ENCODE results near the gene ARHGAP28.
"Not testable (repeated sequence)": the region's sequence is repeated elsewhere in the genome, so short reads cannot be mapped to it uniquely, and the experiment has no call there.

Gene ARHGAP28

DNA sequence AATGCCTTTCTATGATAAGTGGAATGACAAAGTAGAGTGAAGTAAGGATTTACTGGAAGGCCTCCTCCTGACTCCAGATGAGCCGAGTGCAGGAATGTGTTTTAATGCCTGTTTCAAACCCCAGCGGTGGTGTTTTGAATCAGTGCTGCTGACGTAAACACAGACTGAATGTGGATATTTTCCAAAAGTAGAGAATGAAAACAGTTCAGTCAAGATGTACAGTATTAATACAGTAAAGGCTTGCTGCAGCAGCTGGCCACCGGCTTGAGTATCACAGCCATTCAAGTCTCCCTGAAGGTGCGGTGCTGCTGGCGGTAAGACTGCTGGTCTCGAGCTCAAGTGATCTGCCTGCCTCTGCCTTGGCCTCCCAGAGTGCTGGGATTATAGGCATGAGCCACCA, 46.7 kb downstream of the ARHGAP28 start:
- no peak for DNase-seq

DNA sequence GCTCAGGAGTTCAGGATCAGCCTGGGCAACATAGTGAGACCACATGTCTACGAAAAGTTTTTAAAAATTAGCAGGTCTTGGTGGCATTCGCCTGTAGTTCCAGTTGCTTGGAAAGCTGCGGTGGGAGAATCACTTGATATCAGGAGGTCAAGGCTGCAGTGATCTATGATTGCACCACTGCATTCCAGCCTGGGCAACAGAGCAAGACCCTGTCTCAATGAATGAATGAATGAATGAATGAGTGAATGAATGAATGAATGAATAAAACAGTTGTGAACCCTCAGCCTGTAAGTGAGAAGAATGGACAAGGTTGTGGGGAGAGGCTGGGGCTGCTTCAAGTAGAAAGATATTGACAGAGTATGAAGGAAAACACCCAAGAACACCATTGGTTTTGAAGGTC, 48.0 kb downstream of the ARHGAP28 start:
- DNase-seq = no peak

DNA sequence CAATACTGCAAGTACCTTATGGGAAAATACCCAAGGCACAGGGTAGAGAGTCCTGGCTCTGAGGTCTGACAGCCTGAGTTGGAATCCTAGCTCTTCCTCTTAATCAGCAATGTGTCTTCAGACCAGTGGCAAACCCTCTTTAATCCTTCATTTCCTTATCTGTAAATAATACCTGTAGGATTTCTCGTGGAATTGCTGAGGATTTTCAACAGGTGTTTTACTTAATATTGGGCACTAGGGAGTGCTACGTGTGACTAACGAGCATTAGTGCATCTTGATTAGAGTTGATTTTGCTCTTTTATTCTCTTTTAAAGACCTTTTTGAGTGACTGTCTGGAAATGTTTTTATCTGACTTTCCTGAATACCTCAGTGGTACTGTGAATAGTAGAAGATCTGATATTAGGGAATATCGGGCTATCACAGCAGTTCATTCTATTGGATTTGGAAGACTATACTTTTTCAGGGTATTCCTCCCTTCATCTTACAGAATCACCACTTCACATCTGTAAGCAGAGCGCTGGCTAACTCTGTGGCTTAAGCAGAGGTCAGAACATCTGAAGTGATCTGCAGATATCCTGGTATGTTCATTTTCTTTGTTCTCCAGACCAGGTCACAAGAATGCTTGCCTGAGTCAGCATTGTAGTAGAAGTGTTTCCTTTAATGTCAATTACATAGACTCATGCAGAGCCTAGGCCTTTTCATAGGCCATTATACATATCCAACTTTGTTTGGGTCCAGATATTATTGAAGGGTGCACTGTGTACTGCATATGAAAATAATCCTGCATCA, 49.1 kb downstream of the ARHGAP28 start:
- DNase-seq = no peak

DNA sequence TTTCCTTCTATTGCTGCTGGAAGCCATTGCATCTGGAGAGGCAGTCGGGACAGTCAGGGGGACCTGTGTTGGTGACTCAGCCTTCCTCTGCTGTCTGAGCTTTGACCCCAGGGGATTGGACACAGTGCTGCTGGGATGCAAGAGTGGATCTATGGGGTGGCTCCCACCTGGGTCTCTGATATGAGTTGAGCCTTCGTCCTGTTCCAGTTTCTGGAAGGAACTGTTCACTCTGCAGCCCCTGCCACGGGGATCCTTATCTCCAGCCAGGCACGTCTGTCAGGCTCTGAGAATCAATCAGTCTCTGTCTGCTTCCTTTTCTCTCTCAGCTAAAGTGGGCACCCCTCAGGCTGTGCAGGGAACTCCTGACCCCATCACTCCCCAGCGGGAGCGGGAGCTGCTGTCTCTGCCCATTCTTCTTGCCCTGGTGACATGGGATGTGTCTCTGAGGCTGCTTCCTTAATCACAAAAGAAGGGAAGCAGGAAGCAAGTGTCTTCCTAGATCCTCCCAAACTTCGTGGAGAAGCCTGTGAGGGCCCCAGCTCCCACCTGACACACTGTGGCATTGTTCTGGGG, 51.7 kb downstream of the ARHGAP28 start:
- no peak for DNase-seq

DNA sequence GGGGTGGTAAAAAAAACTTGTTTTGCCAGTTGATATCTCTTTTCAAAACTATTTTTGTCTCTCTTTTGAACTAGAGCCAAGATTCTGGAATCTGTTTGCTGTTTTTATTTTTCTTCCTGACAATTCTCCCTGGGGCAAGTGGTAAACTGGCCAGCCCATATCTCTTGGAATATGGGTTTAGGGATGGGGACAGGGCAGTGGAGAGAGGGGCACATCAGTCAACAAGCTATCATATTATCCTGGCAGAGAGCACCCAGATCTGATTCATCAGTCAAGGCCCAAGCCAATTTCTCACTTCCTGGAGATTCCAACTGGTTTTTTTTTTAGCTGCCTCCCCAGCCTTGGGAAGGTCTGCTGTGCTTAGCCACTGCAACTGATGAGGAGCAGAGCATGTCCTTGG, 52.3 kb downstream of the ARHGAP28 start:
- no peak for DNase-seq

DNA sequence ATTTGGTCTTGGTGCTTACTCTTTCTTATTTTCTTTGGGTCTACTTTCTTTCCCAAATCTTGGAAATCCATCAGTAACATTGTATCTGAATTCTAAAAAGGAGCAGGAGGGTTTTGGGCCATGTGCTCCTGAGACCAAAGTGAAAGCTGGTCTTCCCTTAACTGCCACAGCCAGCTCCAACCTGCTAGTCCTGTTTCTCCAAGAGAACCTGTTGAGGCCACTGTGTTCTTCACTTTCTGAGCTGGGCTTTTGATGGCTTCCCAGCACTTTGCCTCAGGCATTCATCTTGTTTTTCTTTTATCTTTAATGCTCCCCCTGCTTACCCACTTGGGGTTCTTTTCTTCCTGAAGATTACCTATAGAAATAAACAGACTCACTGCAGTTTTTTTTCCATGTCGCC, 53.3 kb downstream of the ARHGAP28 start:
- DNase-seq = no peak

DNA sequence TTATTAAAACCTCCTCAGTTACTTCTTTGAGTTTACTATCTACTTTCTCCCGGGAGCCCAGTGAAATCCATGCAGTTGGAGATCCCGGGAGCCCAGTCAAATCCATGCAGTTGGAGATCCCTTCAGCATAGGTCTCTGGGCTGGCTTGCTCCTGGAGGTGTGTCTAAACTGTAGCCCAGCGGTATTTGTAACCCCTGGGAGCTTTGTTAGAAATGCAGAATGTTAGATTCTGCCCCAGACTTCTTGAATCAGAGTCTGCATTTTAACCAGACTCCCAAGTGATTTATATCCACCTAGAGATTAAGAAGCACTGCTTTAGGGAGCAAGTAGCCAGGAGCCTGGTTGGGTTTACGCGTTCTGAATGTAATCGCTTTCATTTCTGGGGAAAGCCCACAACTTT, 54.5 kb downstream of the ARHGAP28 start:
- DNase-seq = no peak

DNA sequence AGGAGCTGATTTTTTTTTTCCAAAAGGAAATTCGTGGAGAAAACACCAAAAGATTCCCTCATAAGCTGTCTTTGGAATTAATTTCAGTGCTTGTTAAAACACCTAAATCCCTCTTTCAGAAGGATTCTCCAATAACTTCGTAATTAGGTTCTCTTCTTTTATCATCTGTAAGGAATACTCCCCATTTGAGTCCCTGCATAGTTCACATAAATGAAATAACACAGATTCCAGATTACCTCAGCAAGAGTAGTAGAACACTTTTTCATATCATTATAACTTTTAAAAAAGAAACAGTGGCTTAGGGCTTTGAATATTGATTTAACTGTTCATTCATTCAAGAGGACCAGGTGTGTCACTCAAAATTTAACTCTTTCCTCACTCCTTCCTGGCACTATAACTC, 55.5 kb downstream of the ARHGAP28 start:
- DNase-seq = no peak

DNA sequence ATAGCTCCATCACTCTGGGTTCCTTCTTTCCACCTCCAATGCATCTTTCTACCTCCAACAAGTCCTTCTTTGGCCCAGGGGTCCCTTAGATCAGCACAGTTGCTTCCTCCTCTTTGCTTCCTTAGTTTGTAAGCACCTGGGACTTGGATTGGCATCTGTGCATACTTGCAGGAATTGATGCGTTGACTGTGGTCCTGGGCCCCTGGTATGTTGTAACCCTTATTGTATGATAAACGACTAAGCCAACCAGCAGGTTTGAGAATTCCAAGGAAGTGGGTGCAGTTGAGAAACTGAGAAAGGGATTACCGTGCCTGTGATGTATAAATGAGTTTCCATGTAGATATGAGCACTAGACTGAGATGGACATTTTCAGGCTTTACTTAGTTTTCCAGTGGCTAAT, 55.9 kb downstream of the ARHGAP28 start:
- DNase-seq = no peak

DNA sequence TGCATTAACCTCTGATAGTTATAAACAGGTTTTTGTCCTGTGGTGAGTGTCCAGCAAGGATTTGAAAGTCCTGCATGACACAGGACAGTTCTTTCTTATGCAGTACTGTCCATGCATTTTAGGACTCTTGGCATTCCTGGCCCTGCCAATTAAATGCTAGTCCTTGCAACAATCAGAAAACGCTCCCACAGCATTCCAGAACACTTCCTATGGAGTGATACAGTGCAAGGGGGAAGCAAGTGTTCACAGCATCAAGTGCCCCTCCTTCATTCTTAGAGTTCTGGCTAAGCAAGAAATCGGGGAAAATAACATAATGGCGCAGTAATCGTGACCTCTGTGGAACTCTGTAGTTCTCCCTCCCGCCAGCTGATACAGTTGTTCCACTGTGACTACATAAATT, 62.9 kb downstream of the ARHGAP28 start:
- DNase-seq = no peak

DNA sequence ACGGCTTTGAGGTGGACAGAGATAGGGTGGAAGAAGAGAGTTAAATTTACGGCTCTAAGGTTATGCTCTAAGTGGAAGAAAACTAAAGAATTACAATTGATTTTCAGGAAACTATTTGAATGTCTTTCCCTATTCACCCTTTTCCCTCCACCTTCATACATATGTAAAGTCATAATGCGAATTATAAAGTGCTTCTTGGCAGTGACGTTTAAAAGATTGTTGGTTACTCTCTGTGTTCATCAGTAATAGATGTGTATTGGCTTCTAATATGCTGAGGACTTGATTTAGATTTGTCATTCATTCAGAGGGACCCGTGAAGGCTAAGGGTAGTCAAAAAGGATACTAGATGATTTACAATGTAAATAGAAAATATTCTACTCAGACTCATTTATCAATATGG, 63.9 kb downstream of the ARHGAP28 start:
- DNase-seq = no peak

DNA sequence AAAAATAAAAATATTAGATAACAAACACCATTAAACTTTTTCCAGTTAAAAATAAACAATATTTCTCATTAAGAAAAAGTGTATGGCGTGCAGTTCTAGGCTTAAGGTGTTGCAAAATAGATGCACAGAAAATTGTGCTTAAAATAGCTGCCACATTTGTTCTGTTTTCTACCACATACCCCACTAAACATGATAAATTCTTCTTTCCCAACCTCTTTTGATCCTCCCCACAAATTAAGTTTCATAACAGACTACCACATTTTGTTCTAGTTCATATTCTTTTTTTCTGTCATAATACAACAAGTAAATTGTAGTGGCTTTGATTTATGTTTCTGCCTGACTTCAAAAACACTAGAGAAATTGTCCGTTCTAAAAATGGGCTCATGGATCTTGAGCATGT, 64.5 kb downstream of the ARHGAP28 start:
- DNase-seq = no peak

DNA sequence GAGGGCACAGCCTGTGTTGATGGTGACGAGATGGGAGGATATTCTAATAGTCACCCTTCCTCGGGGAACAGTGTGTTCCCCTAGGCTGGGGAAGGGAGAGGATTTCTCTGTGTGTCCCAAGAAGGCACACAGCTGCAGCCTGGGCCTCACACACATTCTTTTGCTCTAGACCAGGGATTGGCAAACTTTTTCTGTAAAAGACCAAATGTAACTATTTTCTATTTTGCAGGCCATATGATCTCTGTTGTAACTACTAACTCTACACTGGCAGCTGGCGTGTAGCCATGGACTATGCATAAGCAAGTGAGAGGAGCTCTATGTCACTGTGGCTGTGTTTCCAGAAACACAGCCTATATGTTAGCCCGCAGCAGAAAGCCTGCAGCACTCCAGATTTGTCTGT, 65.8 kb downstream of the ARHGAP28 start:
- DNase-seq = no peak

DNA sequence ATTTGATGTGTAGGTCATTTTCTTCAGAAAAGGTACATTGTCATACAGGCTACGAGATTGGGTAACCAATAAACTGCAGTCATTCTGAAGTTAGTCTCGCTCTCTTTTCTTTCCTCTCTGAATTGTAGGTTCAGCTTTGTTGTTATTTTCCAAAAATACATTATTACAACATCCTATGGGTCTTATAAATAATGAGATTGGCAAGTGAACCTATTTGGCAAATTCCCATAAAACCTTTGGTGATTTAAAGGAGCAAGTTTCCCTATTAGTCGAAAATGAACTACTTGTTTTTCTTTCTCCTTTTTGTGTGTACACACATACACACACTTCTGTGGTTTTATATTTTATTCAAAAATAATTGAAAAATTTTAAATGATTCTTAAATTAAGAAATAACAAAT, 67.0 kb downstream of the ARHGAP28 start:
- DNase-seq = no peak

DNA sequence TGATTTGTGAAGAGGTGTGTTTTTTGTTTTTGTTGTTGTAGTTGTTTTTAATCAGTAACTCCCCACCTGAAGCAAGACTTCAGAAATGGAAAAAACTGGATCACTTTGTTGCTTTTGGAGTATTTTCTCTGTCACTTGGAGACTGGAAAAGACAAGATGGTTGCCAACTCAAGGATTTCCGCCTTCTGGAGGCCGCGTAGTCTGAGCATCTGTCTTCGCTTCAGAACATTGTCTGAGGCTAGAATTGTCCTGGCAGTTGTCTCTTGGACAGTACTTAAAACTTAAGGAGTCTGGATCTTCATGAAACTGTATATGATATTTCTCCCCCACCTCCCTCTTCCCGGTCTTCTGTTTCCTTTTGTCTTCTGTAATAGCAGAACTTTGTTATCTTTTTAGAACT, 67.7 kb downstream of the ARHGAP28 start:
- no peak for DNase-seq

DNA sequence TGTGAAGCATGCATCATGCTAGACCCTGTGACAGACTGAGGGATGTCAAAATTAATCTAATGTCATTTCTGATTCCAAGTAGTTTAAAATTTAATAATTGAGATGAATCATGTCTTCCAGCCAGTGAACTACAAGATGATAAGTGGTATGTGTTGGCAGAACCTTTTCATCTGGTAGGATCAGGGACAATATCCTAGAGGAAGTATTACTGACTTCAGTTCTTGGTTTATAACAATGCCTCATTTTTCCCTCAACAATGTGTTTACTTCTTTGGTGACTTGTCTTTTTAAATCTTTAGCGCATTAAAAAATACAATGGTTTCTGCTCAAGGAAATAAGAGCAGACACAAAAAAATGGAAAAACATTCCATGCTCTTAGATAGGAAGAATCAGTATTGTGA, 69.4 kb downstream of the ARHGAP28 start:
- DNase-seq = no peak

DNA sequence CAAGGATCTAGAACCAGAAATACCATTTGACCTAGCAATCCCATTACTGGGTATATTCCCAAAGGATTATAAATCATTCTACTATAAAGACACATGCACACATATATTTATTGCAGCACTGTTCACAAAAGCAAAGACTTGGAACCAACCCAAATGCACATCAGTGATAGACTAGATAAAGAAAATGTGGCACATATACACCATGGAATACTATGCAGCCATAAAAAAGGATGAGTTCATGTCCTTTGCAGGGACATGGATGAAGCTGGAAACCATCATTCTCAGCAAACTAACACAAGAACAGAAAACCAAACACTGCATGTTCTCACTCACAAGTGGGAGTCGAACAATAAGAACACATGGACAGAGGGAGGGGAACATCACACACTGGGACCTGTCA, 70.8 kb downstream of the ARHGAP28 start:
- not testable (repeated sequence) for DNase-seq

DNA sequence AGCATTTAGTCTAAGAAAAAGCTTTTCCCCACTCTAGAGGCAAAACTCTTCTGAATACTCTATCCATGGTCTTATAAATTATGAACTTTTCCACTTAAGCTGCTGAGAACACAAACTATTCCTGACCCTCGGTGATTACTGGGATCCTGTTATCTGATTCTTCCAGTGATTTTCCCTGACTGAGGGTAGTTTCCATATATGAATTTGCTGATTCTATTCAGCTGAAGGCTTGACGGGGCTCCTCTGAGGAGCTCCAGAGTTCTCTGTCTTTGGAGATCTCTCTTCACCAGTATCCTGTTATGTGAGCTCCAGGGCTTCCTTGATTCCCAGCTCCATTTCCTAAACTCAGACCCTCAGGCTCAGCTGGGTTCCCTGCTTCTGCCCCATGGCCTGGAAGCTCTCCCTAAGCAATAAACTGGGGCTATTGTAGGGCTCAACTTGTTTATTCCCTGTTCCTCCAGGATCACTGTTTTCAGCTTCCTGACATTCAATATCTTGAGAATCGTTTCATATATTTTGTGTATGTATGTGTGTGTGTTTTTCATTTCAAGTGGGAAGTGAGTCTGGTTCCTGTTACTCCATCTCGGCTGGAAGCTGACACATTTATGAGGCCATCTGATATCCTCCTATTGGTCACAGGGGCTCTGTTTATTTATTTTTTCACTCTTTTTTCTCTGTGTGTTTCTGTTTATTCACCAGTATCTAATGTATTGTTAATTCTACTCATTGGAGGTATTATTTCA, 78.2 kb downstream of the ARHGAP28 start:
- no peak for DNase-seq

DNA sequence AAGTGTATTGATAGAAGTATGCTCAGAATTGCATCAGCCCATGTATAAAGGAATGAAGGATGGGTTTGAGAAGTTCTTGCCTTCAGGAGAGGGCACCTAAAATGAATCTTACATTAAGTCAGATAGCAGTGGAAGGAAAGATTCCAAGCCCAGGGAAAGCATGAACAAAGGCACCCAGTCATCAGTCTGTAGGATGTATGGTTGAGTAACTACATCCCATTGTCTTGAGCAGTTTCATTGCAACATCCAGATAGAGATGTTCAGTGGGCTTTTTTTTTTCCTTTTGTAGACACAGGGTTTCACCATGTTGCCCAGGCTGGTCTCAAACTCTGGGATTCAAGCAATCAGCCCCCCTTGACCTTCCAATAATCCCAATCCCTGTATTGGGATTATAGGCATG, 80.7 kb downstream of the ARHGAP28 start:
- DNase-seq = no peak

DNA sequence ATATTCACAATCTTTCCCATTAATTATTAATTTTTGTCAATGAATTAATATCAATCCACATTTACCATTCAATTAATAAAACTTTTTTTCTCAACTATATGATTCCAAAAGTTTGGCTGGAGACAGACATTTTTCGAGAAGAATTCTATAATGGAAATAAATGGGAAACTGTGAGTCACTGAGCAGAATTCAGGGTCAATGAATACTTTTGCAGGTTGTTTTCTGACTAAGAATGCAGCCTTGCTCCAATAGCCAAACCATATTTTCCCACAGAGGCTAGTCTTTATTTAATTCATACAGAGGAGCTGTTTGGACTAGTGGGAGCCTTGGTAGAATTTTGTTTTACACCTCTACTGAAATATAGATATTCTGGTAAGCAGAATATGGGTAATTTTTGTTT, 82.3 kb downstream of the ARHGAP28 start:
- DNase-seq = no peak

DNA sequence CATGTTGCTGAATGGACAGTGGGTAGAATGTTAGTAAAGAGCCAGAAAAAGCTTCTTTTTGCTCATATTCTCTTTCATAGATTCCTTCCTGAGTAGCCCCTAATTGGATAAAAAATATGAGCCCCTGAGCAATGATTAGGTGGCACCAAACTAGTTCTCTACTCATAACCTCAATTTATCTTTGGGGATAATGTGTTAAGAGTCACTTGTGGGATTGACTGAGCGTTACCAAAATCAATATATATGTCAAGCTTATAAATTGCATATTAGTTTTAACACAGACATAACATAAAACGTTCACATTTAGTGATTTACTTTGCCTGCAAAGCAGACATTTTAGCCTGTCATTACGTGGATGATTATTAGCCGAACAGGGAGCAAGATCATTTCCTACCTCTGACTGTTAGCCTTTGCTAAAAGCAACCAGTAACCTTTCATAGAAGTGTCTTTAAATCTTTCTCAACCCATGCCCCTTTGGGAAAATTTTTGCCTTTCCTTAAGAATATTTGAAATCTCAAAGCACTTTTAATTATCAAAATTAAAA, 85.4 kb downstream of the ARHGAP28 start:
- DNase-seq = no peak

DNA sequence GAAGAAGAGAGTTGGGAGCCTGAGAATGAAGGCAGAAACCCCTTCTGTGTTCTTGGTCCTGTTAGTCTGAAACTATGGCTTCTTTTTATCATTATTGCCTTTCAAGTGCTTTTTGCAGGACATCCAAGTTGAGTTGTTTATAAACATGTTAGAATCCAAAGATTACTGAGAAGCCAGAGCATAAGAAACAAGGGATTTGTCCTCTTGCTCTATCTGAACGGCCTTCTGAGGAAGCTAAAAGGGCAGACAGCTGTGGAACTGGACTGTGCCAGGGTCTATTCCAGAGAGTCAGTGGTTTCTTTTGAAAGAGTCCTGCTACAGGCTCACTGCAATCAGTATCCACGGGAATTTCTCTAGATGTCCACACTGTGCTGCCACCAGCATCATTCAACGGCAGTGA, 86.6 kb downstream of the ARHGAP28 start:
- DNase-seq = no peak

DNA sequence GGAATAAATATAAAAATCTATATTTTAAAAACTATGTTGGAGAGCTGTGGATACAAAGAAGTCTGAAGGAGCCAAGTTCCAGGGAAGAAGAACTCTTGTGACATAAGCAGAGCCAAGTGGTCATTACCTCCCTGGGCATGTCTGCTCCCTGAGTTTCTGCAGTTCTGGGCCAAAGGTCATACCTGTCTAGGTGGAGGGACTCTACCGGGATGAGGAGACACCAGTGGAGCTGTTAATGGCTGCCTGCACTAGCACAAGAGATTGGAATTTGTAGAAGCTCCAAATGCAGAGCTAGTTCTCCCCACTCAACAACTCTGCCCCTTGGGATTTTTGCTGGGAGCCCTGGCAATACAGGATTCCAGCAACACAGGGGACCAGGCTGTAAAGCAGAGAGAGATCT, 89.8 kb downstream of the ARHGAP28 start:
- DNase-seq = no peak

DNA sequence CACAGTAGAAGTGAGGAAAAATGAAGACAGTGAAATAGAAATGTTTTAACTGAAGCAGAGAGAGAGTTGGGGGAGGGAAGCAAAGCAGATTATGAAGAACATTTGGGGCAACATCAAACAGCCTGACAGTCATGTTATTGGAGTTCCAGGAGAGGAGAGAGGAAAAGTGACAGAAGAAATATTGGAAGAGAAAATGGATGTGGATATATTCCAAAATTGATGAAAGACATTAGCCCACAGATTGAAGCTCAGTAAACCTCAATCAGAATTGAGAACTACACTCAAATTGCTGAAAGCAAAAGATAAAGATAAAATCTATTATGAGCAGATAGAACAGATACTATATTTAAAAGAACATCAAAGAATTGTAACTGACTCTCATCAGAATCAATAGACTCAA, 90.8 kb downstream of the ARHGAP28 start:
- no peak for DNase-seq

Data from activated naive CD4-positive, alpha-beta T cell (primary cell).